HEK293 (cell line): ENCODE results near the gene GTF2I.
A peak's percentile ranks its signal among the peaks of the same experiment; 100 is the strongest.
"Not testable (repeated sequence)": the region's sequence is repeated elsewhere in the genome, so short reads cannot be mapped to it uniquely, and the experiment has no call there.

Source experiments
- CTCF ChIA-PET: fragments of 350-600 bp; formaldehyde crosslinking; extraction: SDS; loops from one replicate; lab custom pipeline; 2021; ENCODE audit warnings: antibody characterized with exemption; lab: Yijun Ruan, JAX
- POLR2A ChIA-PET: fragments of 300-600 bp; formaldehyde crosslinking; extraction: SDS; loops from one replicate; lab custom pipeline; 2020; ENCODE audit warnings: antibody characterized with exemption, inconsistent platforms; lab: Yijun Ruan, JAX
- H3K27ac ChIP-seq: fragments of 200-500 bp; sonication (Bioruptor generic); 2 replicates; pipeline ENCODE4 v1.5.1; 2014; ENCODE audit warnings: low read depth, low read length, control low read depth, inconsistent platforms; ENCODE audit errors: extremely low read depth
- H3K36me3 ChIP-seq, 2 experiments: fragments of 200-500 bp in 1 of 2; sonication (Bioruptor generic) in 1 of 2; 1 replicate in 1 of 2; 2 replicates in 1 of 2; pipeline ENCODE4 v1.5.1; 2014 to 2017; ENCODE audit warnings: inconsistent platforms in 2 of 2, low read length in 2 of 2; ENCODE audit not compliant: control insufficient read depth in 2 of 2, insufficient read depth in 1 of 2
- H3K4me1 ChIP-seq: fragments of 200-500 bp; sonication (Bioruptor generic); 2 replicates; pipeline ENCODE4 v1.5.1; 2014; ENCODE audit warnings: mild to moderate bottlenecking, low read length, inconsistent platforms; ENCODE audit not compliant: control insufficient read depth, insufficient read depth
- H3K4me3 ChIP-seq: 2 replicates; pipeline ENCODE4 v1.5.1; 2011; ENCODE audit warnings: low read depth, mild to moderate bottlenecking, control low read depth, low read length, moderate library complexity
- H3K9me3 ChIP-seq: fragments of 200-500 bp; sonication (Bioruptor generic); 2 replicates; pipeline ENCODE4 v1.5.1; 2014; ENCODE audit warnings: low read depth, low read length, inconsistent platforms; ENCODE audit not compliant: control insufficient read depth, insufficient read depth
- HIC1 ChIP-seq: fragments of 450-650 bp; formaldehyde crosslinking; IDR thresholded peaks from 2 replicates; pipeline ENCODE4 v1.5.1; 2016; ENCODE audit warnings: missing biosample characterization, missing genetic modification characterization
- KLF8 ChIP-seq: fragments of 450-650 bp; formaldehyde crosslinking; IDR thresholded peaks from 2 replicates; pipeline ENCODE4 v1.5.1; 2016; ENCODE audit warnings: missing biosample characterization, missing genetic modification characterization
- PRDM10 ChIP-seq: fragments of 450-650 bp; formaldehyde crosslinking; IDR thresholded peaks from 2 replicates; pipeline ENCODE4 v1.5.1; 2016; ENCODE audit warnings: missing biosample characterization, missing genetic modification characterization
- SCRT1 ChIP-seq: fragments of 450-650 bp; formaldehyde crosslinking; IDR thresholded peaks from 2 replicates; pipeline ENCODE4 v1.5.1; 2016; ENCODE audit warnings: missing biosample characterization, missing genetic modification characterization, borderline replicate concordance
- SCRT2 ChIP-seq: fragments of 450-650 bp; formaldehyde crosslinking; IDR thresholded peaks from 2 replicates; pipeline ENCODE4 v1.5.1; 2016; ENCODE audit warnings: missing biosample characterization, missing genetic modification characterization
- YY1 ChIP-seq: fragments of 450-650 bp; formaldehyde crosslinking; IDR thresholded peaks from 2 replicates; pipeline ENCODE4 v1.5.1; 2018; ENCODE audit warnings: missing biosample characterization, missing genetic modification characterization
- ZBTB1 ChIP-seq: fragments of 450-650 bp; formaldehyde crosslinking; IDR thresholded peaks from 2 replicates; pipeline ENCODE4 v1.5.1; 2016; ENCODE audit warnings: missing biosample characterization, missing genetic modification characterization
- ZBTB17 ChIP-seq: fragments of 450-650 bp; formaldehyde crosslinking; IDR thresholded peaks from 2 replicates; pipeline ENCODE4 v1.5.1; 2016; ENCODE audit warnings: missing biosample characterization, missing genetic modification characterization
- ZBTB20 ChIP-seq: fragments of 450-650 bp; formaldehyde crosslinking; IDR thresholded peaks from 2 replicates; pipeline ENCODE4 v1.5.1; 2016; ENCODE audit warnings: missing biosample characterization, missing genetic modification characterization
- ZNF214 ChIP-seq: fragments of 450-650 bp; formaldehyde crosslinking; IDR thresholded peaks from 2 replicates; pipeline ENCODE4 v1.5.1; 2017; ENCODE audit warnings: missing biosample characterization, mild to moderate bottlenecking, missing genetic modification characterization, borderline replicate concordance
- ZNF23 ChIP-seq: fragments of 450-650 bp; formaldehyde crosslinking; IDR thresholded peaks from 2 replicates; pipeline ENCODE4 v1.5.1; 2016; ENCODE audit warnings: missing biosample characterization, missing genetic modification characterization, borderline replicate concordance
- ZNF274 ChIP-seq, 2 experiments: fragments of 200-500 bp in 1 of 2; fragments of 450-650 bp in 1 of 2; sonication (Bioruptor generic) in 1 of 2; formaldehyde crosslinking in 1 of 2; IDR thresholded peaks; 2 replicates each; pipeline versions ENCODE4 v1.5.1 to v1.6.1; 2014 to 2016; ENCODE audit warnings: borderline replicate concordance in 1 of 2, inconsistent platforms in 1 of 2, low read length in 1 of 2, missing biosample characterization in 1 of 2, missing genetic modification characterization in 1 of 2
- ZNF335 ChIP-seq: fragments of 450-650 bp; formaldehyde crosslinking; conservative IDR thresholded peaks from 2 replicates; pipeline ENCODE4 v1.5.1; 2016; ENCODE audit warnings: missing biosample characterization, missing genetic modification characterization
- ZNF416 ChIP-seq: fragments of 450-650 bp; formaldehyde crosslinking; IDR thresholded peaks from 2 replicates; pipeline ENCODE4 v1.5.1; 2016; ENCODE audit warnings: missing biosample characterization, missing genetic modification characterization
- ZNF426 ChIP-seq: fragments of 450-650 bp; formaldehyde crosslinking; IDR thresholded peaks from 2 replicates; pipeline ENCODE4 v1.5.1; 2017; ENCODE audit warnings: missing biosample characterization, missing genetic modification characterization, mild to moderate bottlenecking, inconsistent platforms, moderate library complexity
- ZNF548 ChIP-seq: fragments of 450-650 bp; formaldehyde crosslinking; IDR thresholded peaks from 2 replicates; pipeline ENCODE4 v1.5.1; 2016; ENCODE audit warnings: missing biosample characterization, missing genetic modification characterization
- ZNF560 ChIP-seq: fragments of 450-650 bp; formaldehyde crosslinking; IDR thresholded peaks from 2 replicates; pipeline ENCODE4 v1.5.1; 2017; ENCODE audit warnings: missing biosample characterization, missing genetic modification characterization, borderline replicate concordance
- ZNF596 ChIP-seq: fragments of 450-650 bp; IDR thresholded peaks from 2 replicates; pipeline ENCODE4 v1.5.0; 2018; ENCODE audit warnings: missing biosample characterization, mild to moderate bottlenecking, missing genetic modification characterization, moderate library complexity
- ZNF660 ChIP-seq: fragments of 450-650 bp; IDR thresholded peaks from 2 replicates; pipeline ENCODE4 v1.5.1; 2018; ENCODE audit warnings: missing biosample characterization, mild to moderate bottlenecking, missing genetic modification characterization
- ZSCAN23 ChIP-seq: fragments of 450-650 bp; formaldehyde crosslinking; IDR thresholded peaks from 2 replicates; pipeline ENCODE4 v1.5.1; 2016; ENCODE audit warnings: missing biosample characterization, missing genetic modification characterization
- TF ChIP-seq, protein P1 (sequence below): fragments of 450-650 bp; formaldehyde crosslinking; IDR thresholded peaks from 2 replicates; pipeline ENCODE4 v1.5.1; 2017; ENCODE audit warnings: missing biosample characterization, missing genetic modification characterization

The GTF2I gene

DNA sequence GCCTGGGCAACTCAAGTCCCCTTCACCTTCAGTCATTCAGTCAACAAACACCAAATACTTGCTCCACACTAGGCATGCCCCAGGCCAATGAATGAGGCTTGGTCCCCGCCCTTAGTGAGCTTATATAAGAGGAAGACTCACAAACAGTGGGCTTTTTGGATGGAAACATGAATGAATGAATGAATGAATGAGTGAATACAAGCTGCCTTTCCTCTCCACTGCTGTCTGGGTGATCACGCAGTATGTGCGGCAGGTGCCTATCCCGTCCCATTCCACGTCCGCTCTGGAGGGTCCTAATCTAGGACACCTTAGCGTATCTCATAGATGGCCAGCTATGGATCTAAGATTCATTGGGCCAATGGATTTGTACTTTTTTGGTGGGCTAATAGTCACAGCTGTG is 19.8 kb upstream of the GTF2I start:
- ChIA-PET POLR2A (interaction anchor here (0.6 kb wide), 1 partner anchor 517 kb away, joined by 3 read pairs; no protein-coding TSS in a partner anchor), CTCF (interaction anchor here (0.6 kb wide), 2 partner anchors 411 to 413 kb away, joined by 3 to 4 read pairs; no protein-coding TSS in a partner anchor)

DNA sequence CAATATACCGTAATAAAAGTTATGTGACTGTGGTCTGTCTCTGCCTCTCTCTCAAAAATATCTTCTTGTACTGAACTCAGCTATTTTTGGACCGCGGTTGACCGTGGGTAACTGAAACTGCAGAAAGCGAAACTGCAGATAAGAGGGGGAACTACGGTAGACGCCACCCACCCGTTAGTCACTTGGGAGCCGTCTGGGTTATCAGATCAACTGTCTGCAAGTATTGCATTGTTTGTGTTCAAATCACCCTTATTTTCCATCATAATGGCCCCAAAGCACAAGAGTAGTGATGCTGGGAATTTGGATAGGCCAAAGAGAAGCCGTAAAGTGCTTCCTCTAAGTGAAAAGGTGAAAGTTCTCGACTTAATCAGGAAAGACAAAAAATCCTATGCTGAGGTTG is 7.5 kb upstream of the GTF2I start:
- POLR2A ChIA-PET, H3K27ac ChIP-seq, H3K4me1 ChIP-seq, H3K9me3 ChIP-seq, H3K36me3 ChIP-seq, H3K4me3 ChIP-seq, CTCF ChIA-PET: not testable (repeated sequence)
- TF ChIP-seq, protein P1, sequence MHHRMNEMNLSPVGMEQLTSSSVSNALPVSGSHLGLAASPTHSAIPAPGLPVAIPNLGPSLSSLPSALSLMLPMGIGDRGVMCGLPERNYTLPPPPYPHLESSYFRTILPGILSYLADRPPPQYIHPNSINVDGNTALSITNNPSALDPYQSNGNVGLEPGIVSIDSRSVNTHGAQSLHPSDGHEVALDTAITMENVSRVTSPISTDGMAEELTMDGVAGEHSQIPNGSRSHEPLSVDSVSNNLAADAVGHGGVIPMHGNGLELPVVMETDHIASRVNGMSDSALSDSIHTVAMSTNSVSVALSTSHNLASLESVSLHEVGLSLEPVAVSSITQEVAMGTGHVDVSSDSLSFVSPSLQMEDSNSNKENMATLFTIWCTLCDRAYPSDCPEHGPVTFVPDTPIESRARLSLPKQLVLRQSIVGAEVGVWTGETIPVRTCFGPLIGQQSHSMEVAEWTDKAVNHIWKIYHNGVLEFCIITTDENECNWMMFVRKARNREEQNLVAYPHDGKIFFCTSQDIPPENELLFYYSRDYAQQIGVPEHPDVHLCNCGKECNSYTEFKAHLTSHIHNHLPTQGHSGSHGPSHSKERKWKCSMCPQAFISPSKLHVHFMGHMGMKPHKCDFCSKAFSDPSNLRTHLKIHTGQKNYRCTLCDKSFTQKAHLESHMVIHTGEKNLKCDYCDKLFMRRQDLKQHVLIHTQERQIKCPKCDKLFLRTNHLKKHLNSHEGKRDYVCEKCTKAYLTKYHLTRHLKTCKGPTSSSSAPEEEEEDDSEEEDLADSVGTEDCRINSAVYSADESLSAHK (tag by site-specific recombination): peak; percentile 61

More for the DNA sequence above, 19.8 kb upstream of the GTF2I start:
- TF ChIP-seq ZNF660 (tag by site-specific recombination) (no peak), YY1 (tag by site-specific recombination) (no peak), ZSCAN23 (tag by site-specific recombination) (no peak), SCRT1 (no peak), ZBTB1 (no peak), ZNF416 (tag by site-specific recombination) (no peak), HIC1 (no peak), ZNF274 (IDR thresholded peaks at IDR 0.05; ENCODE audit: low read length) (no peak), ZNF274 (tag by site-specific recombination; IDR thresholded peaks at IDR 0.05; ENCODE audit: borderline replicate concordance) (no peak), ZNF23 (no peak), ZNF560 (no peak), ZNF426 (tag by site-specific recombination) (no peak), ZNF548 (tag by site-specific recombination) (no peak), ZNF214 (no peak), KLF8 (no peak)
- Histone ChIP-seq H3K9me3 (no peaks in the 10 kb centered on the region), H3K4me1 (peaks cover 3% of the 10 kb centered on the region; the same call in 1 of the 2 replicates), H3K4me3 (no peak overlapping the region), H3K36me3 (no peaks in the 10 kb centered on the region; a peak in 1 of 3 replicates), H3K27ac (no peak overlapping the region)

DNA sequence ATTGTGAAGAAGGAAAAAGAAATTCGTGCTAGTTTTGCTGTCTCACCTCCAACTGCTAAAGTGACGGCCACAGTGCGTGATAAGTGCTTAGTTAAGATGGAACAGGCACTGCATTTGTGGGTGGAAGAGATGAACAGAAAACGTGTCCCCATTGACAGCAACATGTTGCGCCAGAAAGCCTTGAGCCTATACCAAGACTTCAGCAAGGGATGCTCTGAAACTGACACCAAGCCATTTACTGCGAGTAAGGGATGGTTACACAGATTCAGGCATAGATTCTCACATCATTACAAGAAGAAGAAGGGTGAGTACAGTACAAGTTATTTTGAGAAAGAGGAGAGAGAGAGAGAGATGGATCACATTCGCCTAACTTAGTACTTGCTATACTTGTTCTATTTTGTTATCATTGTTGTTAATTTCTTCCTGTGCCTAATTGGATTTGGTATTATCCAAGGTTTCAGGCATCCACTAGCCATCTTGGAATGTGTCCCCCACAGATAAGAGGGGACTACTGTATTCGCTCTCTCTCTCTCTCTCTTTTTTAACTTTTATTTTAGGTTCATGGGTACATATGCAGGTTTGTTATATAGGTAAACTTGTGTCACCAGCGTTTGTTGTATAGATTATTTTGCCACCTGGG is 6.9 kb upstream of the GTF2I start:
- H3K4me1 ChIP-seq, H3K36me3 ChIP-seq, H3K4me3 ChIP-seq, H3K9me3 ChIP-seq, POLR2A ChIA-PET, H3K27ac ChIP-seq: not testable (repeated sequence)
- CTCF ChIA-PET: interaction anchor here (0.7 kb wide), 1 partner anchor 1481 kb away, joined by 3 read pairs; no protein-coding TSS in a partner anchor
- TF ChIP-seq ZBTB17 (tag by site-specific recombination) (0 out of 2 replicates have a peak, but pooled peaks have one; percentile 13), PRDM10 (tag by site-specific recombination) (peak; percentile 71), ZBTB20 (peak; percentile 78), ZNF596 (tag by site-specific recombination) (peak; percentile 41; the same call in 1 of the 2 replicates), ZNF335 (tag by site-specific recombination) (peak; percentile 63), SCRT2 (peak; percentile 66)

- H3K27ac ChIP-seq, H3K4me1 ChIP-seq, H3K36me3 ChIP-seq, H3K9me3 ChIP-seq, POLR2A ChIA-PET, H3K4me3 ChIP-seq: not testable (repeated sequence)
- CTCF ChIA-PET: interaction anchor here (0.7 kb wide), 1 partner anchor 1481 kb away, joined by 3 read pairs; no protein-coding TSS in a partner anchor
These were observed 6.4 kb upstream of the GTF2I start for GRCh38 chr7:74651133-74651504.
